GM03348 (cell line): ENCODE data around the gene KDM4F.

Source experiments
- DNase-seq: peaks from one replicate; pipeline ENCODE4 v3.0.0; 2012; ENCODE audit warnings: low spot score

The KDM4F gene

DNA sequence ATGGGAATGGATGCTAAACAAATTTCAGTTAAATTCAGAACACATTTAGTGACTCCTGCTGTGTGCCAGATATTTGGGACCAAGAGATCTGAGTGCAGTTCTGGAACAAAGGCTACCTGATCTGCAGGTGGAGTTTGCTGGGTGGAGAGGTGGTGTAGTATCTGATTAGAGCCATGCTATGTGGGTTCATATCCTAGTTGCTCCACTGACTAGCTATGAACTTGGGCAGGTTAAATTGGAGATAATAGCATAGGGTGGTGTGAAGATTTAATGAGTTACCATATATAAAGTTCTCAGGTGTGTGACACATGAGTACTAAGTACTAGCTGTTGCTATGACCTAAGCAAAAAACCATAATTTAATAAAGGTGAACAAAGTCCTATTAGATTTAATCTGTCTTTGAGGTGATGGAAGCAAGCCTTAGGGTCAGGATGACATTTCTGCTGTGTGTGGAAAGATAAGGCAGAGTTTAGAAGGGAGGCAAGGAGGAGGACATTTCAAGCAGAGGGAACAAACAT is 42.5 kb downstream of the KDM4F start:
- DNase-seq, result no peak

DNA sequence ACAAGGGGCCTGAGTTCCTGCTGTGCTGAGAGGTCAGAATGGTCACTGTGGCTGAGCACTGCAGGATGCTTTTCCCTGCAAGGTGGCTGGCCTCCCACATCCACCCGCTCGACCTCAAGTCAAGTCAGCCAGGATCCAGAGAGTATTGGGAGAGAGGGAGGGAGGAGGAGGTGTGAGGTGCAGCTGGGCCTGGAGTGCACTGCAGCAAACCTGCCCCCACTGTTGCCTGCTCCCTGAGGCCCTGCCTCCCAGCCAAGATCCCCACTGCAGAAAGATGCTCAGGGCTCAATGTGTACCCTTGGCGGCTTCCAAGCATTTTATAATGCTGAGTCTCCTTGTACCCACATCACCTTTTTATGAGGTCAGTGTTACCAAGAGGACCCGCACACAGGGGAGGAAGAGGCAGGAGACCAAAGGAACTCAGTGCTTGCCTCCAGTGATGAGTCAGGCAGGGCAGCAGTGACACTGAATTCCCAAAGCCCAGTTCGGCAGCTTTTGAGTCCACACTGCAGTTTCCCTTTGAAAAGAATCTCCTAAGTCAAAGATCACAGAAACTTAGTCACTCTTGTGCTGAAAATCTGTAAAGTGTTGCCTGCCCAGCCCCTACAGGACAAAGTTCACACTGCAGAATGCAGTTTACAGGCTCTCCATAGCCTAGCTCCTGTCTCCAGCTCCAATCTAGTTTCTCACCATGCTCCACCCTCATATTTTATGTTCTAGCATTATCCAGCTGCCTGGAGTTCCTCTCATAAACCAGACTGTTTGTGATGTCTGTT is 43.5 kb downstream of the KDM4F start:
- DNase-seq, result peak; percentile 59

DNA sequence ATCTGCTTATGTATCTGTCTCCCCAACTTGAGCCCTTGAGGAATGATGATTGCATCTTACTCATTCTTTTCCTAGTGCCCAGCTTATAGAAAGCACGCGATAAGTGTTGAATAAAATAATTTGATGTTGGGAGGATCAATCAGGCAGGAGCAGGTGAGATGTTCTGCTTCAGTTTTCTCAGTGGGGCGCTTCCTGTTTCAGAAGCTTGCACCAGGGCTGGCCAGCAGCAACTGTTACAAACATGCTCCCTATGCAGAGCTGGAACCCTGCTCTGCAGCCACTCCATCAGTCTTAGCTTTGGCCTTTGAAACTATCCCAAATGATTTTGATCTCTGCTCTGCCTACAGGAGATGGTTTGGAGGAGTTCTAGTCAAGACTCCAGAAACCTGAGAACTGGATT is 44.3 kb downstream of the KDM4F start:
- DNase-seq, result no peak

DNA sequence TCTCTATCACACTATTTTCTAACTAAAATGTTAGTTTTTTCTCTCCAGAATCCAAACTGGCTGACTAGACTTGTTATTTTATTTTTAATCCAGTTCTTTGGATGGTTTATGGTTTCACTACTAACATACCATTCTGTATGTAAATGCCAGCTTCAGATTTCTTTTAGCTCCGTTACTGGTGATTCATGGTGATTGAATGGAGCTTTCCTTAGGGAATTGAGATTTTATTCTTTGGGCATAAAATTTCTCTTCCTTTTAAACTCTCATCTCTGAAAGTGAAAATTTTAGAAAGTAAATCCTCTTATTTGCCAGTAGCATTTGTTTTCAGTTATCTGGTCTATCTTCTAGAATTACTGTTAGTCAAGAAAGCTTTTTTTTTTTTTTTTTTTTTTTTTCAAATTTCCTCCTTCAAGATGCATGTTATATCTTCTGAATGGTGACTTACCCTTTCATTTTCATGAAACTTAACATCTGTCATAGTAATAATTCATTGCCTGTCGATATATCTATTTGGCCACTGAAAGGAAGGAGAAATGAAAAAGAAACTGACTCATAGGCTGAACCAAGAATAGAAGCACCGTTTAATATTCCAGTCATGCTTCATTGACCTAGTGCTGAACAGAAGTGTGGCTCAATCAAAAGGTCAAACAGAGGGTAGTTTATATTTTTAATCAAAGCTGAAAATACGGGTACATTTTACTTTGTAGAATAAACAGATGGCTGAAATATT is 46.8 kb downstream of the KDM4F start:
- DNase-seq, result peak; percentile 61

DNA sequence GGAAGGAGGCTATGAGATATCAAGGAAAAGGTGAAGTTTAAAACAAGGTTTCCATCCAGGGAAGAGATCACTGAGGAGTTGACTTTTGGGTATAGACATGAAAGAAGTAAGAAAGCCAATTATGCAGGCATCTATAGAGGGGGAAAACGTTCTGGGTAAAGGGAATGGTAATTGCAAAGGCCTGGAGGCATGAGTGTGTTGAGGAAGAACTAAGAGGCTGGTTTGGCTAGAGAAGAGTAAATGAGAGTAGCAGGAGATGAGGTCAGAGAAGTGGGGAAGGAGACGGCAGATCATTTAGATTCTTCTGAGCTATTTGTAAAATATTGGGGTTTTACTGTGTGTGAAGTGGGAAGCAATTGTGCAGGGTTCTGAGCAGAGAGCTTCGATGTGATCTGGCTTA is 48.0 kb downstream of the KDM4F start:
- no peak for DNase-seq

DNA sequence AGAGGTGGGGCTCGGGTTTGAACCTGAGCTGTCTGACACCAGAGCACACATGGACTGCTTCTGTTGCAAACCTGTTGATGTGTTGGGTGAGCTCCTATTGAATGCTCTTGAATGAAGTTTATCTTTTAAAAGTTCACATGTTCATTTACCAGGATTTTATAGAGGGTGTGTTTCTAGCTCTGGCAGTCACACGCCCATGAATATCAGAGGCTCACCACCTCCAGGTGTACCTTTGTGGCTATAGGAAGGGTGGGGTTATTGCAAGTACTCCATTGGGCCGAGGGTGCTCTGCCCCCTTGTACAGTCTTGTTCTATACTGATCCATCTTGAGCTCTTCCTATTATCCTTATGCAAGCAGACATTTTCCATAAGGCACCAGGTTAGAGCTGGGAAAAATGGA is 49.6 kb downstream of the KDM4F start:
- DNase-seq, result no peak

DNA sequence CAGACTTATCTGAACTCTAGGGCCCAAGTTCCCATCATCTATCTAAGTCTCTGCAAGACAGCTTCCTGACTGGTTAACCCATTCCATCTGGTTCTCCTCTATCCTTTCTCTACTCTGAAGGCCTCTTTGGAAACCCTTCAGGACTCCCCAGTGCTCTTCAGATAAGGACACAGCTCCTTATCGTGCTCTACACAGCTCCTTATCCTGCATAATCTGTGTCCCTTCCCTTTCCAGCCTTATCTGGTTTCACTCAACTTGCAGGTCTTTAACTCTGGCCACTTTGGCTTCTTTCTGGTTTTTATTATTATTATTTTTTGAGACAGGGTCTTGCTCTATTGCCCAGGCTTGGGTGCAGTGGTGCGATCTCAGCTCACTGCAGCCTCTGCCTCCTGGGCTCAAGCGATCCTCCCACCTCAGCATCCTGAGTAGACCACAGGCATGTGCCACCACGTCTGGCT is 51.0 kb downstream of the KDM4F start:
- no peak for DNase-seq
